Forelimb muscle (tissue), 1 donor: Measurements from ENCODE around the gene PROX2. TPM values are rescaled to one million over a fixed set of nuclear protein-coding genes. Genes with fewer than 3 reads are reported as not detected.
A peak's percentile ranks its signal among the peaks of the same experiment; 100 is the strongest.

ENCODE experiments used
- DNase-seq: peaks from one replicate; pipeline ENCODE4 v3.0.0-alpha.2; 2013; ENCODE audit warnings: low read depth
- polyA plus RNA-seq: library from polyadenylated mRNA; unstranded; fragments of 120-200 nt; gene quantifications from one replicate; pipeline ENCODE4 v1.2.1, GENCODE V29; 2013; ENCODE audit not compliant: insufficient read length

Gene PROX2, protein sequence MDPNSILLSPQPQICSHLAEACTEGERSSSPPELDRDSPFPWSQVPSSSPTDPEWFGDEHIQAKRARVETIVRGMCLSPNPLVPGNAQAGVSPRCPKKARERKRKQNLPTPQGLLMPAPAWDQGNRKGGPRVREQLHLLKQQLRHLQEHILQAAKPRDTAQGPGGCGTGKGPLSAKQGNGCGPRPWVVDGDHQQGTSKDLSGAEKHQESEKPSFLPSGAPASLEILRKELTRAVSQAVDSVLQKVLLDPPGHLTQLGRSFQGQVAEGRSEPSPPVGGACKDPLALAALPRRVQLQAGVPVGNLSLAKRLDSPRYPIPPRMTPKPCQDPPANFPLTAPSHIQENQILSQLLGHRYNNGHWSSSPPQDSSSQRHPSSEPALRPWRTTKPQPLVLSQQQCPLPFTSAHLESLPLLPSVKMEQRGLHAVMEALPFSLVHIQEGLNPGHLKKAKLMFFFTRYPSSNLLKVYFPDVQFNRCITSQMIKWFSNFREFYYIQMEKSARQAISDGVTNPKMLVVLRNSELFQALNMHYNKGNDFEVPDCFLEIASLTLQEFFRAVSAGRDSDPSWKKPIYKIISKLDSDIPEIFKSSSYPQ
- polyA plus RNA-seq: 0.85 TPM

DNA sequence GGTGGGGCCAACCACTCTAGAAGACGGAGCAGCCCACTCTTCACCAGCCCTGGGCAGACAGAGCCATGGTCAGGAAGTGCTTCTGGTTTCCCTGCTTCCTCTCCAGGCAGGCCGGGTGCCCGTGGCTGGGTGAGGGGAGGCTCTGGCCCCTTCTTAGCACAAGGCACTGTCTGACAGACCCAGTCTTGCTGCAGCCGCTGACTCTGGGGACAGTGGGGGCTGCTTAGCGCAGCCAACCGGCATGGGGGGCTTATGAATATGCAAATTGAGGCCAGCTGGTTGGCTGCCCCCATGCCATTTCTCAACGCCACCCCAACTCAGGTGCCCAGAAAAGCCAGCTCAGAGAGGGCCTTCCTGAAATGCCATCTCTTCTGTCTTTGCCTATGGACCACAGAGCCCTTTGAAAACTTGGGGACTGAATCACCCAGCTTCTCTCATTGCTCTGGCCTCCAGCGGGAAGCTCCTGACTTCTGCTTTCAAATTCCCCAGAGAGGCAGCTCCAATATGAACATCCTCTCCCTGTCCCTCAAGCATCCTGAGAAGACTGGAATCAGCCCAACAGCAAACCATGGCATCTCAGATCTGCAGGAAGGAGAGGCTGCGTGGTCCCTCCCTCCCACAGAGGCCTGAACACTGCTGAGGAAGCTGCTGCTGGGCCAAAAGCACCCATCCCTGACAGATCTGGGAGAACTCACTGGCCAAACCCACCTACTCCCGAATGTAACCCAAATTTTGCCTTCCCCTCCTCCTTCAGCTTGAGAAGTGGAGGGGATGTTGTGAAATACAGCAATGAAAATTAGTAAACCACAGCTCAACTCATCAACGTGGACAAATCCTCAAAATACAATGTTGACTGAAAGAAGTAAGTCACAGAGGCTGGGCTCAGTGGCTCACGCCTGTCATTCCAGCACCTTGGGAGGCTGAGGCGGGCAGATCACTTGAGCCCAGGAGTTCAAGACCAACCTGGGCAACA, at the start of gene PROX2:
PROX2 (minus strand) TSS at position 205 of the 973 bp plus-strand sequence. CDS start 12,311 bp downstream, outside the sequence.
- DNase-seq: no peak

DNA sequence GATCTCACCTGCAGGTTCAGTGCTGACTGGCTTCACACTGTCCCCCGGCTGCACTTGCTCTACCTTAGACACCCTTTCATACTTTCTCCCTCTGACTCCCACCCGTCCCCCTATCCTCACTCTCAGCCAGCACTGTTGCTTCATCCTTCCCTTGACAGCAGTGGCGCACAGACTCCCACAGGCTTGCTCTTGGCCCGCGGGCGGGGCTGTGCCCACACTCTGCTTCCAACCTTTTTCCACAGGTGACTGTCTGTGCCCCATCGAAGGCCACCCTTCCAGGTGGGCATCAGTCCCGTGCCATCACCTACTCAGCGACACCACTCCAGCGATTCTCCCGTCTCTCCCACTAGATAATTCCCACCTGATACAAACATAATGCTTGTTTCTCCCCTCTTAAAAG, 48.1 kb upstream of the PROX2 start:
- no peak for DNase-seq

DNA sequence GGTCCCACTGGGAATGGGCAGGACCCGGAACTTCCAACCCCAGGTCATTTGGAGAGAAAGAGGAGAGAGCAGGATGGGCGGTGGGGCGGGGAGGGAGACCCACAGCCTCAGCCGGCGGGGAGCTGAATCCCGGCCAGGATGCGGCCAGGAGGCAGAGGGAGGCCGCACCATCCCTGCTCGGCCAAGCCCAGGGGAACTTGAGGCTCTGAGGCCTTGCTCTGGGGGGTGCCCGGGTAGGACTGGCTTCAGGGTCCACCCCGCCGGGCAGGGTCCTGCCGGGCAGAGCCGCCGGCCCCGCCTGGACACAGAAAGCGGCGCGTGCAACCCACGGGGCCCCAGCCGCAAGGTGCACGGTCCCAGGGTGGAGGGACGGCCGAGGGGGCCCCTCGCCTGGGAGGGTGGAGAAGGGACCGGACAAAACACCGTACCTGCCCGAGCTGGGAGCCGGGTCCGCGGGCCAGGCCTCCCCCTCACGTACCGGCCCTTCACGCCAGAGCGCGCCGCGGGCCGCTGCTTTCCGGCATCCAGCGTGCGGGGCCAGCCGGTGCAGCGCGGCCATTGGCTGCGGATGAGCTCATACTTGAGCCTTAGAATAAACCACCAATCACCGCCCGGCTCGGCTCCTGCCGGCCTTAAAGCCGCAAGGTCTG, 46.9 kb upstream of the PROX2 start, which contains the start of gene RPS6KL1:
RPS6KL1 (minus strand) TSS at position 509 of the 650 bp plus-strand sequence. CDS start 1,719 bp downstream, outside the sequence.
- no peak for DNase-seq

DNA sequence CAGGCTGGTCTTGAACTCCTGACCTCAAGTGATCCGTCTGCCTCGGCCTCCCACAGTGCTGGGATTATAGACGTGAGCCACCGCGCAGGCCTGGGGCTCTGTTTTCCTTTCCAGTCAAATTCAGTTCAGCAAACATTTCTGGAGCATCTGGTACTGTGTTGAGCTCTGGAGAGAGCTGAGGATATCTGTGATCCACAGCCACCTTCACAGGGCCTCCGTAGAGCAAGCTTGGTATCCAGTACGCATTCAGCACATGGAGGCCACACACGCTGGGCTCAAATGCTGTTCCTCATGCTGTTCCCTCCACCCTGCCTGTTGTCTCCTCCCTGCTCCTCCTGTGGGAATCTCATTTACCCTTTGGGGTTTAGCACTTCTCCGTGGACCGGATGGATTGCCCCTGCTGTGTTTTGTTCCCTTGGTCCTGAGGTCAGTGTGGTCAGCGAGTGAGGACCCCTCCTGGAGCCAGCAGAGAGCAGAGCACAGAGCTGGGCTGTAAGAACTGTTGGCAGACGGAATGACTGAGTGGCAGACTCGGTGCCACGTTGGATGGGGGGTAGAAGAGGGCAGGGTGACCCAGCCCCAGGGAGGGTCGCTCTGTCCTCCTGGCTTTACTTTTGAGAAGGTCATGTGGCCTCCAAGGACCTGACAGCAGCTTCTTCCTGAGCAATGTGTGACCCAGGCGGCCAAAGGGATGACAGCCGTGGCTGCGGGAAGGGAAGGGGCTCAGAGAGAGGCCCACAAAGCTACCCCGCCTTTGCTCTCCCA, 46.2 kb upstream of the PROX2 start:
- DNase-seq: no peak

DNA sequence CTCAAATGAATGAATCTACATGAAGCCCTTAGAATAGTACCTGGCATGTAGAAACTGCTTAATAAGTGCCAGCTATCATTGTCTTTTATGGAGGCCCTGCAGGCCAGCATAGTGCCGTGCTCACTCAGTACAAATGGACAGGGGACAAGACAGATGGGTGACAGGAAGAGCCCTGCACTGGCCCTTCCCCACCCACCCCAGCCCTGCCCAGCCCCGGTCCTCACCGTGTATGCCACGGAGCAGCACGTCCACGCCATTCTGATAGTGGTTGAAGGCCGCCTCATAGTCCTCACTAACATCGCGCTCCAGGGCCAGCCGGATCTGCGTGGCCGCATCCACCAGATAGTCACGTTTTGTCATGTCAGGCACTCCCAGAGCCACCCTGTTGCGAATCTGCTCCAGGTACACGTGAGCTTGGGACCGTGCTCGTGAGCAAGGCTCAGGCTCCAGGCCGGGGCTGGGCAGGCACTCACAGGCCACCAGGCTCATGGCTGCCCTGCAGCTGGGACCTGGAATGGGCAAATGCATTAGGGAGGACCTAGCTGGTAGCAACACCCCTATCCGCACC, 45.2 kb upstream of the PROX2 start:
- no peak for DNase-seq

DNA sequence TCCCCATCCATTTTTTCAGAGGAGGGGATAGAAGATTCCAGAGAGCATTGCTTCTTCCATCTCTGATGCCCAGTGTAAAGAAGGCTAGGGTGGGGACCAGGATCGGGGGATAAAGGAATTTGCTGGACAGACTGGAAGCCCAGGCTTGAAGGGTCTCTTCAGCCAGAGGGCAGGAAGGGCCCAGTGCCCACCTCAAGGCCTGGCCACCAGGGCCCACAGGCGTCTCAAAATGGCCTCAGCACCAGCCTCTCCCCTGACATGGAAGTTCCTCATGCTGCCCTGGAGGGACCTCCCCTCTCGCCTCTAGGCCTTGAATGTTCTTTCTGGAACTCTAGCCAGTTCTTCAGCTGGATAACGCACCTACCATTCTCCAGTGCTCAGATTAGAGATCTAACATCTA, 44.3 kb upstream of the PROX2 start:
- no peak for DNase-seq

DNA sequence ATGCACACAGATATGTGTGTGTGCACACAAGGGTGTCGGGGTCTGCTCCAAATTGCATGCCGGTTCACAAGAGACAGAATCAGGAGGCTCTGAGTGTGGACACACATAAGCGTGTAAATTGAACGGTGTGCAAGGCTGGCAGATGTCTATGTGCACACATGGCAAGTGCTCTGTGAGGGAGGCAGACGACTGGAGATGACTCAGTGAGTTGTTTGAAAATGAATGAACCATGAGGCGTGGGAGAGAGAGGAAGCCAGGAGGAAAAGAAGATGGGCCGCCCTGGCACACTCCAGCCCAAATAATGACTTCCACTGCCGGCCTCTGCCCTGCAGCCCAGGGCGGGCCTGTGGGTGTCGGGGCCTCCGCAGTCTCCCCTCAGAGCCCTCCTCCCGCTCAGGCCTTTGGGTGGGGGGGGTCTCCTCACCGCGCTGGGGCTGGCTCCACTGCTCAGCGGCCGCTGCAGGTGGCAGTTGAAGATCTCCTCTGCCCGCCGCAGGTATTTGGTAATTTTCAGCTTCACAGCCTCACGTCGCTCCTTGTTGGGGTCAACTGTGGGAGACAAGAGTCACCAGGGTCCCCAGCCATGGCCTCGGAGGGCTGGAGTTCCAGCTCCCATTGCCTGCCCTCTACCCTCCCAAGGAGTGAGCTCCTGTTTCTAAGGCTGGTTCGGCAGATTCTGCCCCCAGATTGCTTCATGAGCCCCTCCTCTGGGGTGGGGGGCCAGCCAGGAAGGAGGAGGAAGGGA, 43.6 kb upstream of the PROX2 start:
- DNase-seq: no peak

DNA sequence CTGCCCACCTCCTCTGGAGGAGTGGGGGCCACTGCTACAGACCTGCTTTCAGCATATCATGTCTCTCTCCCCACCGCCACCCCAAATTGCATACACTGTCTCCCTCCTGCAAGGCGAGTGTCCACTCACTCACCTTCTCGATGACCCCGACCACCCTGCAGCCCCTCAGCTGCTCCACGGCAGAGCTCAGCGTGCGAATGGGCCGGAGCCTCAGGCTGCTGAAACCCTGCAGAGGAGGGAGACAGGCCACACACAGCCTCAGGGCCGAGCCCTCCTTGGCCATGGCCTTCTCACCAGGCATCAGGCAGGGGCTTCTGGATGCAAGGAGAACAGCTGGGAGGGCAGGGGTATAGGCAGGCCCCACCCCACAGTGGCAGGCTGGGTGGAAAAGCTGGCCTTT, 42.4 kb upstream of the PROX2 start:
- DNase-seq: no peak

DNA sequence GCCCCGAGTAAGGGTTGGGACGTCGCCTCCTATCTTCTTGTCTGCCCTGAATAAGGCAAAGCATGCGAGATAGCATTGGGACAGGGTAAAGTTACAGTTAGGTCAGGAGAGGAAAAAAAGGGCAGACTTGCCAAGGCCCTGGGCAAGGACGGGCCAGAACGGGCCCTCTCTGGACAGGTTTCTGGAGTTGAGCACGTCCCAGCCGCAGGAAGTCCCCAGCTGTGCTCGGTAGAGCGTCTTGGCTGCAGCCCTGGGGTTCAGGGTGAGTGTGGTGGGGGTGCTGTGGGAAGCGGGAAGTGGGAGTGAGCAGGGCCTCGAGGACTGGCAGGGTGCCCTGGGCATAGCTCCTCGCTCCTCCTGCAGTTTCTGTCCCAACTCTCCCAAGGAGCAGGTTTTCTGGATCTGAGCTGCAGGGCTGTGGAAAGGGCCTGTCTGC, 41.7 kb upstream of the PROX2 start:
- DNase-seq: no peak

DNA sequence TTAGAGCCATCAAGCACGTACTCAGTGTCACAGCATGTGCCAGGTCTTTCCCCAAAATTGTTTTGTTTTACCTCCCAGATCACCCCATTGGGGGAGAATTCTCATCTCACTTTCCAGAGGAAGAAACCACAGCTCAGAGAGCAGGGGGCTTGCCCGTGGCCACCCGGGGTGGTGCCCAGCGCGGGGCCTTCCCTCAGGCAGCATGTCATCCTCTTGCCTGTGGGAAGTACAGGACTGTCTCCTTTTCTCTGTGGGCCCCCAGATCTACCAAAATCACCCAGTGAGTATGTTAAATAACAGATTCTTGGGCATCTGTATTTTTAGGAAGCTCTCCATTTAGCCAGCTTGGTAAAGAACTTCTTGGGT, 41.2 kb upstream of the PROX2 start:
- DNase-seq: no peak

DNA sequence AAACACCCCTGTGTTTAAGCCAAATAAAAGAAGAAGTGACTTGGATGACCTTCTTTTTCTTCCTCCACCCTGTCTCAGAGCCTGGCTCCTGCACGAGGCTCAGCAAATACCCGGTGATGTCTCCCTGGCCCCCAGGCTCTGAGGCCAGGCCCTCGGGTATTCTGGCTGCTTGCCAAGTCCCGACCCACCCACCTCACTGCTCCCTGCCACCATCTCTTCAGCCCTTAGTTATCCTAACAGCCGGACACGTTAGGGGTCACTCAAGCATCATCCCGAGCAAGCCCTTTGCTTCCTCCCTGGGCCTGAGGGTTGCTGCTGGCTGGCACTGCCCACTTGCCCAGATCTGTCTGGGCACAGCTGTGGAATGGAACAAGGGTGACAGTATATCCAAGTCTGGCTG, 39.9 kb upstream of the PROX2 start:
- DNase-seq: no peak

DNA sequence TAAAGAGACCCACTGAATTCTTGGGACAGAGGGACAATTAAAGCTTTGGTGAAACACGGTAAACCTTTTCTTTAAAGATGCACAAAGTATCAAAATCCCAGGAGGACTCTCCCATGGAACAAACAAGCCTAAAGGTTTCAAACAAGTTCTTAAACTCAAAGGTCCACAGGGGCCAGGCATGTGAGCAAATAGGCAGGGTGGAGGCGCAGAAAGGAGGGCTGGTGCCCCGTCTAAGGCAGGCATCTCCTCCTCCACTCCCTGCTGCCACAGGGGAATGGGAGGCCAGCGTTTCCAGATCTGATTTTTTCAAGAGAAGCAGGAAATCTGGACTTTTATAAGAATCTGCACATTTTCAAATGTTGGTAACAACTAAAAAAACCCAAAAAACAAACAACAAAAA, 39.5 kb upstream of the PROX2 start:
- DNase-seq: no peak

DNA sequence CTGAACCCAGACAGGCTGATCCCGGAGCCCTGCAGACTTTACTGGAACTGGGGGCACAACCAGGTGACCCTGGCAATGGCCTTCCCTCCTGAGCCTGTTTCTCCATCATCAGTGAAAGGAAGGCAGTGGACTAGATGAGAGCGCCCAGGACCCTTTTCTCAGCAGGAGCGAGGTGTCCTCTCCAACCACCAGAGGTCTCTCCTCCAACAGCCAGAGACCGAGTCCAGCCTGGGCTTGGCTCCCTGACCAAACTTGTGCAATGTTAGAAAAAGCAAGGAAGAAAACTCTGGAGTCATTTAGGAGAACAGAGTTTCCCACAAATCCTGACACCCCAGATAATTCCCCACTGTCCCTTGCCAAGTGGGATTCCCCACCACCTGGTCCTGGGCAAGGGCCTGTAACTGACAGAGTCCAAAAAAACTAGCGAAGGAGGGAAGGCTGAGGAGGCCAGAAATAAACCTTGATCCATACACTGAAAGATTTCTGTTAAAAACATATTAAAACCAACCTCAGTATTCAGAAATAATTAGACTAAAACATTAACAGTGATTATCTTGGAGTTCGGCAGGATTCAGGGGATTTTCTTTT, 38.1 kb upstream of the PROX2 start:
- peak; percentile 76 for DNase-seq

DNA sequence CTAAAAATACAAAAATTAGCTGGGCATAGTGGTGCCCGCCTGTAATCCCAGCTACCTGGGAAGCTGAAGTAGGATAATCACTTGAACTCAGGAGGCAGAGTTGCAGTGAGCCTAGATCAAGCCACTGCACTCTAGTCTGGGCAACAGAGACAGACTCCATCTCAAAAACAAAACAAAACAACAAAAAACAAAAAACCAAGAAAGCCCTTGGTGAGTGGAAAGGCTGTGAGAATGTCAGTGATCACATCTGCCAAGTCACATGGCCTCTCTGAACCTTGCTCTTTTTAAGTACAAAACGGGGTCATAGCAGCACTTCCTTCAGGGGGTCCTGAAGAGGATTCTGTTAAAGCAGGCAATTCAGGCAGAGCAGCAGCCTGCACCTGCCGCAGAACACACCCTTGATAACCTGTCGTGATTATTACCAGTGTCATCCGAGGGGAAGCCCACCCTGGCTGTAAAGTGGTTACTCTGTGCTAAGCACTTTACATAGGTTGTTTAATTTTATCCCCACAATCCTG, 37.5 kb upstream of the PROX2 start:
- no peak for DNase-seq

DNA sequence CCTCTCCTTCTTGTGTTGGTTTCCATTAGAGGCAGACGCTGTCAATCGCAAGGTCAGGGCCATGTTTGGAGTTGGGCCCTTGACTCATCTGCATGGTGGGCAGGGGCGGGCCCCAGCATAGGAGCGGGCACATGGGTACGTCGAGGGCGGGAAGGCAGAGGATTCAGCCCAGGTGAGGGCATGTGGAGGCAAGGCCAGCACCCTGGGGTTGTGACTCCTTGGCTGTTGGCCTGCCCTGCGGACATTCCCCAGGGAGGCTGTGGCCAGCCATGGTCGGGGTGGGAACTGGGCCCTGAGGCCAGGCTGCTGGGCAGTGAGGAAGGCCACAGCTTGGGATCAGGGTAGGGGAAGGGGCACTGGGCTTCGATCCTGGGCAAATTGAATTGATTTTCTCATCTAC, 36.9 kb upstream of the PROX2 start:
- DNase-seq: no peak

DNA sequence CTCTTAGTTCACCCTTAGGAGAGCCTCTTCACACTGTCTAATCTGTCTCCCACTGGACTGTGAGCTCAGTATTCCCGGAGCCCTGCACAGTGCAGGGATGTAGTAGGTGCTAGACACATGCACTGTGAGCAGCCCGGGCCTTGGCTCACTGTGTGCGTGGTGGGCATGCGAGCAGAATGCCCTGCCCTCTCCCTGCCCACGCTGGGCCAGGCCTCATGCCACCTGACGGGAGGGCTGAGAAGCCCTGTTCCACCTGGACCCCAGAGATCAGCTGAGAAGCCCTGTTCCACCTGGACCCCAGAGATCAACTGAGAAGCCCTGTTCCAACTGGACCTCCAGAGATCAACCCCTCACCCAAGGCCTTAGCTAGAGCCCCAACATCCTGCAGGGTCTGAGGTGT, 36.2 kb upstream of the PROX2 start:
- DNase-seq: no peak

DNA sequence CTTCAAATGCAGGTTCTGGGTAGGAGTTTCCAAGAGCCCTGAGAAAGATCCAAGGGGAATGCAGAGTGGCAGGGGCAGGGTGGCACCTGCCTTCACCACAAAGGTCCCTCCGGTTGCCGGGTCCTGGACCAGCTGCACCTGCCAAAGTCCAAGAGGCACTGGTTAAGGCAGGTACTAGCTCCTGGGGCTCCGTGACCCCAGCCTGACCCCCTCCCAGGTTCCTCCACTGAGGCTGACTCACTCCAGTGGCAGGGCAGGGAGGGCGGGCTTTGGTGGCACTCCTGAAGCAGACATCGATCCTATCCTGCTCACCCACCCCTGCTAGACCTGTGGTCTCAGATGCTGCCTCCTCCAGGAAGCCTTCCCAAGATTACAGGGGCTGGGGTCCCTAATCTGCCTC, 35.8 kb upstream of the PROX2 start:
- no peak for DNase-seq

DNA sequence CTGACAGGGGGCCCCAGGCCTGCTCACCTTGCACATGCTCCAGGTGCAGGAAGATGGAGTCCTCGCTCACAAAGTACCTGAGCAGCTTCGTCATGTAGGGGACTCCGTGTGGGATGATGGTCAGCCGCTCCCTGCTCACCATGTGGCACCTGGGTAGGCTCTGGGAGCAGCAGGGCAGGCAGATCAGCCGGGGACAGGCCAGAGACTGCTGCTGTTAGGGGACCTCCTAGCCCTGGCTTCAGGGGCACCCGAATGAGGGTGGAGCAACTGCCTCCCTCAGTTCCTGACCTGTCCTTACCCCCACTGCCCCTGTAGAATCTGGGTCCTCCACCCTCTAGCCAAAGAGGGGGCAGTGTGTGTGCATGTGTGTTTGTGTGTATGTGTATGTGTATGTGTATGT, 35.3 kb upstream of the PROX2 start:
- DNase-seq: no peak

DNA sequence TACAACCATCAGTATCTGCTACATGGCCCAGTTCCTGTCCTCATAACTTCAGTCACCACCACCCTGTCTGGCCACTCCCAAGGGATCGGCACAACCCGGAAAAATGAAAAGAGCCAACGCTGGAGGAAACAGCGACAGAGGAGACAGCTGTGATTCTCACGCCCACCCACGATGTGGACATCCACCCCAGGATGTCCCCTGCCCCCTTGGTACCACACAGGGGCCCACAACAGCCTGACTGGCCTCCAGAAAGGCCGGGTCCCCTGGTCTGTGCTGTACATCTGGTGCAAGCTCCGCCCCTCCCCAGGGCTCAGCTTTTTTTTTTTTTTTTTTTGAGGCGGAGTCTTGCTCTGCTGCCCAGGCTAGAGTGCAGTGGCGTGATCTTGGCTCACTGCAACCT, 34.6 kb upstream of the PROX2 start:
- DNase-seq: no peak
